ENCODE measurements around the gene MTM1.

MTM1 gene

DNA sequence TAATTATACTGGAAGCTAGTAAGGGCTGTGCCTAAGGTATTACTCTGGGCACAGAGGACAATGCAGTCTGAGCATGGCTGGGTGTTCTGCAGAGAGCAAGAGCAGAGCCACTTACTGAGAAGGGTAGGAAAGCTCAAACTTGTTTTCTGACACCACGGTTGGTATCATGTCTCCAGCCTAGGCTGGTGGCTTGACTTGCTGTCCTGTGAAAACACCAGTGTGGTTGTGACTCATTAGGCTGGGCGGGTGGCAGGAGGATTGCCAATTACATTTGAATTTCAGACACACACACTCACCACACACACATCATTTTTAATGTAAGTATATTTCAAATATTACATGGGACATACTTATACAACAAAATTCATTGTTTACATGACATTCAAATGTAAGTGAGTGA lies 19.7 kb upstream of the MTM1 start:
- DNase-seq (ENCODE audit: low spot score): no peak

GRCh38 chrX:150551963-150552362 lies 16.5 kb upstream of the MTM1 start:
- DNase-seq (ENCODE audit: low spot score): no peak

GRCh38 chrX:150558424-150558823 lies 10.0 kb upstream of the MTM1 start:
- no peak for DNase-seq (ENCODE audit: low spot score)

DNA sequence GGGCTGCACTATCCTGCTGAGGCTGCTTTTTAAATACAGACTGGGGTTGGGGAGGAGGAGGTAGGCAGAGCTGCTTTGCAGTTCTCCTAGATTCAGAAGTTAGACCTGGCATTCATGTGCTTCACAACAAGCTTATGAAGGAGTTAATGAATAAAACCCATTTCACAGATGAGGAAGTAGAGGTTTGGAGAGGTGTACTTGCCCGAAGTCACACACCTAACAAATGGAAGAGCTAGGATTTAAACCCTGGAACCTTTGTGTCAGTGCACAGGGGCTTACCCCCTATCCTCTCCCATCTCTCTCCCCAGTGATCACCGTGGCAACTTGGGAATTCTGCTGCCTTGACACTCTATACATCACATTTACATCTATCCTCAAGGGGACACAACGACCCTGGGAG lies 3.6 kb upstream of the MTM1 start:
- DNase-seq (ENCODE audit: low spot score): no peak

DNA sequence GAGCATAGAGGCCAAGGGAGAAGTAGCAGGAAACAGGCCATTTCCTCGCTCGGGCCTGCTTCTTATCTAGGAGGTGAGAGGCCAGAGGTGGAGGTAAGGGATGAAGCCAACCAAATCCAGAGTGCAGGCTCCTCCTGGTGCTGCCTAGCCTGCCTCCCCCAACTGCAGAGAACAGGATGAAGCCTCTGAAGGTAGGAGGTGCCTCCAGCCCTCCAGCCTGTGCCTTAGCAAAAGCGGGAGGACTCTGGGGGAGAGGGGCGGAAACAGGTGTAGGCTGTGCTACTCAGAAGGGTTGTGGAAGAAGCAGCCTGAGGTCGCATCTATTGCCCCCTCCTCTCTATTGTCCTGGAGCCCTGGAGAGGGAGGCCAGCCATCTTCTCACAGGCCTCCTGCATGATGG lies 2.9 kb upstream of the MTM1 start:
- DNase-seq (ENCODE audit: low spot score): no peak

DNA sequence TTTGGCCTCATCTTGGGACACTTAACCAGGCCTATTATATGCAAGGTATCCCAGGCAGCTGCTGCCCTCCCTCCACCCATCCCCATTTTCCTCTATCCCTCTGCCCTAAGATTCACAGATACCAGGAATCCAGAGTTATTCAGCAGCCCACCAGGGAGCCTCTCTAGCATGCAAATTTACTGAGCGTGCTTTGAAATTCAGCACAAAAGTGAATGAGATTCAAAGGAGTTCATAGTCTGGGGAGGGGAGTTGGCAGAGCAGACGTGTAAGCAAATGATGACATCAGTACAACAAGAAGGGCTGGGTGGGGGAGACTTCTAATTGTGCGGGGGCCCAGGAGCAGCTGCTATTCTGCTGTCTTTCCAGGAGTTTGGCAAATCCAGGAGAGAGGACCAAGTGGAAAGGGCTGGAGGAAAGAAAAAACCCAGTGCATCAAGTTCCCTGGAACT lies 1.7 kb upstream of the MTM1 start:
- DNase-seq (ENCODE audit: low spot score): no peak

DNA sequence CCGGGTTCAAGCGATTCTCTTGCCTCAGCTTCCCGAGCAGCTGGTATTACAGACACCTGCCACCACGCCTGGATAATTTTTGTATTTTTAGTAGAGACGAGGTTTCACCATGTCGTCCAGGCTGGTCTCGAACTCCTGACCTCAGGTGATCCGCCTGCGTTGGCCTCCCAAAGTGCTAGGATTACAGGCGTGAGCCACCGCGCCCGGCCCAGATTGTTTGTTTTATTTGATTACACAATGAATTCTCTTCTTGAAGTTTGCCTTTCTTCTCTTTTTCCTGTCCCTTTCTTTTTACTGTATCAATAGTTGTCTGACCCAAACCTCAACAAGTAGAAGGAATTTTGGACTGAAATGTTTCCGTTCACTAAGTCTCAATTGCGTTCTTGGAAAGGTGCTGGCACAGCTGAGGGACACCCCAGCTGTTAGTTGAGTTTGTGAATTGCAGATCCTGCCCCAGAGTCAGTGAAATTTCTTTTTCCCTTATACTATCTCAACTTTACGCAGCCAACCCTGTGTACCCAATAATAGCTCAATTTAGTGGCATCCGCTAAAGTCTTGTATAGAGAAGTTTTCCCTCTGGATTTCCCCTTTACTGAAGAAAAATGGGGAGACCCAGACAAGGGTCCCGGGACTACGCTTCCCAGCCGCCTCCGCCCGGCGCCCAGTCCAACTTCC lies 639 bp upstream of the MTM1 start:
- DNase-seq (ENCODE audit: low spot score): no peak

DNA sequence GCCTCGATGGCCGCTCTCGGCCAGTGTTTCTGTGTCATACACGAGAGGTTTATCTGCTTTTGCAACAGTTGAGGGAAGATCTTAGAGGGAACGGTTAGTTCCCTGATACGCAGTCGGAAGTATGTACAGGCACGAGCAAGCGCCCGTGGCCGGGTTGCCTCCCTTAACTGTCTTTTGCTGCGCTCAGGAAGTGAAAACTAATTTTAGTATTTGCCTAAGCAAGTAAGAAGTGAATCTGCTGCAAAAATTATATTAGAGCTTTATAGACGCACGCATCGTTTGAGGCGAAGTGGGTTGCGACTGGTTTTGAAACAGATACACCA lies 695 bp downstream of the MTM1 start:
- DNase-seq (ENCODE audit: low spot score): peak; percentile 45

DNA sequence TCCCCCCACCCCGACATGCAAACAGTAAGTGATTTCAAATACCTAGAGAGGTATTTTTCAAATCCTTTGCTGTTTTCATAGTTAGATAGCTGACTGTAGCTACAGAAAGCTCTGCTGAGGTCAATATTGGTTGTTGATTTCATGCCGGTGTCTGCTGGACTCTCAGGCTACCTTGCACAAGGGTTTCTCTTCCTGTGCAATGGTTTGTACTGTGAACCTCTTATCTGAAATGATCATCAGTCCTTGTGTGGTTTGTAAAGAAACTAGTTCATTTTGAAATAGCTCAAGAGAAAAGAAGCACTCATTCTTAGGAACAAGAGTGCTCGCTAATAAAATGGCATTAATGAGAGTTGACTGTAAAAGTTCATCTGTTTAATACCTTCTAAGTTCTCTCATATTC lies 2.1 kb downstream of the MTM1 start:
- no peak for DNase-seq (ENCODE audit: low spot score)

DNA sequence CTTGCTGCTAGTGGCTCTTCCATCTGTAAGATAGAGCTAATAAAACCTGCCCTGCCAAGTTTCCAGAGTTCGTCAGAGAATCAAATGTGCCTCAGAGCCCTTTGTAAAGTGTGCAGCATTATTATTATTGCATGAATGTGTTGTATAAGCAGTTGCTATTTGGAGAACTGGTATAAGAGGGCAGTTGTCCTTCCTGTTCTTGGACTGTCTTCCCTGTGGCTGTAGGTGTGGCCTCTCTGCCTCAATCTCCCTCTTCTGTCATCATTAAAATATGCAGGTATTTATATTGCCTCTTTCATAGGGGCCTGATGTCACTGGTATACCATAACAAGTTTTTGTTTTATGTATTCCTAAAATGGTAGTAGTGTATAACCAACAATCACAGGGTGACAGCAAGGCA lies 3.8 kb downstream of the MTM1 start:
- no peak for DNase-seq (ENCODE audit: low spot score)

DNA sequence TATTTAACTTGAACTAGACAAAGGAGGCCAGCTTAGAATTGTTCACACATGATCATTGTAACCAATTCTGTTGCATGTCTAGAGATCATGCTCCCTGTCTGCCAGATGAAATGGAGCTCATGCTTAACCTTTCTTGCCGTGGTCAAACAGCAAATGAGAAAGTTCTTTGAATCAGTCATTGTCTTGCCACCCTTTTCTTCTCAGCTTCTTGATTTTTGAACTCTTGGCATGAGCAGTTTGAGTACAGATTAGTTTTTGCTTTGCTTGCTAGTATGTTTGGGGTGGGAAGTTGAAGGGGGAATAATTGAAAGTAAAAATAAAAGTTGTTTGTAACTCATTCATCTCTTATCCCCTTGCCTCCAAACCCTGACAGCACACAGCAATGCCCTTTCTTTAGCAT lies 4.7 kb downstream of the MTM1 start:
- no peak for DNase-seq (ENCODE audit: low spot score)

GRCh38 chrX:150573702-150574101 lies 5.3 kb downstream of the MTM1 start:
- DNase-seq (ENCODE audit: low spot score): no peak

- DNase-seq (ENCODE audit: low spot score): no peak
Observed at GRCh38 chrX:150574559-150575418, 6.4 kb downstream of the MTM1 start.

- no peak for DNase-seq (ENCODE audit: low spot score)
Observed at GRCh38 chrX:150575419-150575814, 7.0 kb downstream of the MTM1 start.

DNA sequence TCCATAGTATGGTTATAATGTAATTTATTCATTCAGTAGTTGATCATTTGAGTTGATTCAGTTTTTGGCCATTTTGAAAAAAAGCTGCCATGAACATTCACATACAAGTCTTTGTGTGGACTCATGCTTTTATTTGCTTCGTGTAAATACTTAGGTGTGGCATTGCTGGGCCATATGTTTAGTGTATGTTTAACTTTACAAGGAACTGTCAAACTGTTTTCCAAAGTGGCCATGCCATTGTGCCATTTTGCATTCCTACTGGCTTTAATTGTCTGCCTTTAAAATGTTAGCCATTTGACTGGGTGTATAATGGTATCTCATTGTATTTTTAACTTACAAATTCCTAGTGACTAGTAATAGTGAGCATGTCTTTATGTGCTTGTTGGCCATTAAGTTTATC lies 8.8 kb downstream of the MTM1 start:
- DNase-seq (ENCODE audit: low spot score): no peak

- peak; percentile 4 for DNase-seq (ENCODE audit: low spot score)
Observed at GRCh38 chrX:150581093-150581775, 12.8 kb downstream of the MTM1 start.

DNA sequence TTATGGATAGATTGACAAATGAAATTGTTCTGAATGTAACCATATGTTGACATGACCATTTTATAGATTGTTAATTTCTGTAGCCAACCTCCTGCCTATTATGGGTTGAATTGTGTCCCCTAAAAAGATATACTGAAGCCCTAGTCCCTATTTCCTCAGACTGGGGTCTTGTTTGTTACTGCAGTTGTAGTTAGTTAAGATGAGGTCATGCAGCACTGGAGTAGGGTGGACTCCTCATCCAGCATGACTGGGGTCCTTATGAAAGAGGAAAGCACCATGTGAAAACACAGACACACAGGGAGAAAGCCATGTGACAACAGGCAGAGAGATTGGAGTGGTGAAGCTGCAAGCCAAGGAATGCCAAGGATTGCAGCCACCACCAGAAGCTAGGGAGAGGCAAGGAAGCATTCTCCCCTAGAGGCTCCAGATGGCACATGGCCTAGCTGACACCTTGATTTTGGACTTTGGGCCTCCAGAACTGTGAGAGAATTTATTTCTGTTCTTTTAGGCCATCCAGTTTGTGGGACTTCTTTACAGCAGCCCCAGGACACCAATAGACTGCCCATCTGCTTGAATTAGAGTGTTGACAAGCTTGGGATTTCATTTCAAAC lies 14.0 kb downstream of the MTM1 start:
- no peak for DNase-seq (ENCODE audit: low spot score)

- DNase-seq (ENCODE audit: low spot score): peak; percentile 15
Observed at GRCh38 chrX:150587585-150588503, 19.4 kb downstream of the MTM1 start.

- no peak for DNase-seq (ENCODE audit: low spot score)
Observed at GRCh38 chrX:150594584-150594983, 26.2 kb downstream of the MTM1 start.

DNA sequence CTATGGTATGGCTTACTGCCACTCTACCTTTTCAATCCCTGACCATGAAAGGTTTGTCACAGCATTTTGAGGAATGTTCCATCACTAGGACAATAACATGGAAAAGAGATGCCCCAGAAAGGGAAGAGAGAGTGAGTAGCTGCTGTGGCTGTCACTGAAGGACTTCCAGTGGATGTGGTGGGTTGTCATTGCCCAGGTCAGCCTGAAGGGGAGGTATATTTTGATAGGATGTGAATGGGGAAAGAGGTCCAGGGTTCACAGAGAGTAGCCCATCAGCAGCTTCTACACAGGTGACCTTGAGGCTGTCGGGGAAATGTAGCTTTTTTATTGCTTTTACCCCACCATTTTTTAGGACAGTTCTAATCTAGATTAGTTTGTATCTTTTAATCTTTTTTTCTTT lies 30.8 kb downstream of the MTM1 start:
- DNase-seq (ENCODE audit: low spot score): no peak

DNA sequence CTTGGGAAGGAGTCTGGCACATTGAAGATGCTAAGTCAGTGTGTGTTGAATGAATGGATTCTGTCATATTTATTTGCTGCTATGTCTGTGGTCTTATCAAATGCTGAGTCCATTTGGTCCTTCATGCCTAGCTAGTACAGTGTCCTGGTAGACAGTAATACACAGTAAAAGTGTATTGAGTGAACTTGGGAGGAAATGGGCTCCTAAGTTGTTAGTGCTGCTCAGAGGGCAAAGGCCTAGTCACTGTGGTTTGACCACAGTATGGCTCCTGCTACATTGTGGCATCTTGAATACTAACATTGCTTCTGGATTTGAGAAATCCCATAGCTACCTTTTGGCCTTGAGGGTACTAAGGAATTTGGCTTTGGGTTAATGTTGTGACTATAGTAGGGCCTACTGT lies 33.9 kb downstream of the MTM1 start:
- DNase-seq (ENCODE audit: low spot score): no peak

DNA sequence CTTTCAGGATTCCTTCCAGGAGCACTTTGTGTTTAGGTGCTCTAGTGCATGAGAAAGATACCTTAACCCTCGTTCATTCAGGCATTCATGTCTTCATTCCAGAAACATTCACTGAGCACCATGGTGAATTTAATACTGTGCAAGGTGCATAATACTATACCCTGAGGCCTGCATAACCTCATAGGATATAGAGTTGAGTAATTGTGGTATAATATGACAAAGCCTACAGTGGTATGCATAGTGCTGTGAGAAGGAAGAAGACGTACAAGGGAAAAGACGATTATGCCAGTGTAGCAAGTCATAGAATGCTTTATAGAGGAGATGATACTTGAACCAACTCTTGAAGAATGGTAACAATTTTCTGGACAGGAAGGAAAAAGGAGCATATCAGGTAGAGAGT lies 34.3 kb downstream of the MTM1 start:
- DNase-seq (ENCODE audit: low spot score): no peak
